GM12878 (cell line): Measurements from ENCODE around the gene ACTG1. TPM values are rescaled to one million over a fixed set of nuclear protein-coding genes. Genes with fewer than 3 reads are reported as not detected.

Experiments
- ATAC-seq: fragments of 200-7000 bp; cut with Tn5 transposase; 3 replicates; pipeline ENCODE4 v1.9.1; 2020; ENCODE audit warnings: mild to moderate bottlenecking, moderate library complexity
- BruUV-seq: library from RNA; stranded (reverse); fragments of 400-500 nt; replicated peaks from 2 replicates; lab custom pipeline; 2021; lab: Mats Ljungman, UMichigan
- CTCF ChIA-PET: fragments of 300-600 bp; sonication (Branson Sonifier 250); formaldehyde crosslinking; extraction: SDS; loops from one replicate; lab custom pipeline; 2021; ENCODE audit warnings: inconsistent platforms; lab: Yijun Ruan, JAX
- POLR2A ChIA-PET: fragments of 350-600 bp; formaldehyde crosslinking; extraction: SDS; loops from one replicate; lab custom pipeline; 2021; ENCODE audit warnings: inconsistent platforms; lab: Charles Lee
- RAD21 ChIA-PET: fragments of 300-600 bp; sonication (Branson Sonifier 250); formaldehyde crosslinking; loops from one replicate; lab custom pipeline; 2023; ENCODE audit warnings: antibody characterized with exemption; ENCODE audit not compliant: unreplicated experiment; lab: Charles Lee
- SMC1A ChIA-PET: fragments of 300-600 bp; sonication (Branson Sonifier 250); formaldehyde crosslinking; loops from one replicate; lab custom pipeline; 2023; ENCODE audit not compliant: unreplicated experiment, uncharacterized antibody; lab: Charles Lee
- DNase-seq: peaks from one replicate; pipeline ENCODE4 v3.0.0-alpha.2; 2011; ENCODE audit warnings: low read depth, low spot score
- FAIRE-seq: peaks from 3 replicates; lab custom pipeline; 2011; peaks lifted over from hg19 to GRCh38; lab: Jason Lieb, UNC
- H2AFZ ChIP-seq: 2 replicates; pipeline ENCODE4 v1.6.0; 2011; ENCODE audit warnings: low read depth, low read length, control low read depth; ENCODE audit not compliant: control insufficient read depth
- H3K27ac ChIP-seq: 2 replicates; pipeline ENCODE4 v1.5.1; 2011; ENCODE audit warnings: control low read depth; ENCODE audit not compliant: control insufficient read depth, insufficient read depth
- H3K27me3 ChIP-seq, 2 experiments: replicated peaks in 1 of 2; 2 replicates each; pipeline versions ENCODE4 v1.6.0 to v1.6.1; 2011; ENCODE audit warnings: low read length in 1 of 2; ENCODE audit not compliant: control insufficient read depth in 2 of 2, insufficient read depth in 2 of 2
- H3K36me3 ChIP-seq, 2 experiments: 2 replicates each; pipeline ENCODE4 v1.5.1; 2011; ENCODE audit warnings: low read length in 1 of 2; ENCODE audit not compliant: control insufficient read depth in 2 of 2, insufficient read depth in 2 of 2
- H3K4me1 ChIP-seq: 2 replicates; pipeline ENCODE4 v1.6.1; 2011; ENCODE audit warnings: mild to moderate bottlenecking, low read length, moderate library complexity, mixed read lengths; ENCODE audit not compliant: control insufficient read depth, insufficient read depth
- H3K4me2 ChIP-seq: 2 replicates; pipeline ENCODE4 v1.6.0; 2011; ENCODE audit warnings: control low read depth; ENCODE audit not compliant: control insufficient read depth, insufficient read depth
- H3K4me3 ChIP-seq: fragments of 200-600 bp; sonication (generic); 2 replicates; pipeline ENCODE4 v1.5.1; 2016
- H3K79me2 ChIP-seq: 2 replicates; pipeline ENCODE4 v1.6.0; 2011; ENCODE audit warnings: low read length; ENCODE audit not compliant: control insufficient read depth, insufficient read depth
- H3K9ac ChIP-seq: 2 replicates; pipeline ENCODE4 v1.8.0; 2011; ENCODE audit warnings: low read length, control low read depth, mixed read lengths; ENCODE audit not compliant: control insufficient read depth, insufficient read depth
- H3K9me3 ChIP-seq: replicated peaks from 3 replicates; pipeline ENCODE4 v1.5.1; 2011; ENCODE audit warnings: mild to moderate bottlenecking, low read length; ENCODE audit not compliant: control insufficient read depth, insufficient read depth
- H4K20me1 ChIP-seq: 2 replicates; pipeline ENCODE4 v1.6.0; 2011; ENCODE audit not compliant: control insufficient read depth, insufficient read depth
- POLR2AphosphoS5 ChIP-seq: IDR thresholded peaks from 2 replicates; pipeline ENCODE4 v1.6.1; 2011; ENCODE audit warnings: mild to moderate bottlenecking, low read length, inconsistent platforms
- SRF ChIP-seq, 2 experiments: IDR thresholded peaks; 2 replicates each; pipeline ENCODE4 v1.6.1; 2011; ENCODE audit warnings: low read depth in 2 of 2, low read length in 2 of 2, mild to moderate bottlenecking in 1 of 2, moderate library complexity in 1 of 2
- WGBS: methylation state at CpG from one replicate; pipeline ENCODE4 v1.1.6; 2016; ENCODE audit warnings: low lambda C conversion rate; ENCODE audit not compliant: insufficient replicate concordance, insufficient coverage; ENCODE audit errors: missing lambda C conversion rate; 5-methylcytosine and 5-hydroxymethylcytosine counted together
- in situ Hi-C: fragments of 300-500 bp; cut with MboI; formaldehyde crosslinking; loops from 9 replicates; pipeline ENCODE4 v1.14.3; 2018; ENCODE audit warnings: mixed read lengths
- intact Hi-C: fragments of 100-400 bp; cut with micrococcal nuclease; formaldehyde crosslinking; loops from one replicate; pipeline ENCODE4 v1.14.2; 2022; ENCODE audit not compliant: unreplicated experiment
- polyA plus RNA-seq, 11 experiments: library from polyadenylated mRNA; depleted of rRNA in 4 of 11; unstranded in 6 of 11; stranded (reverse) in 5 of 11; fragments of >200 nt; fragmentation: Nextera tagmentation in 4 of 11; fragmentation: Illumina TruSeq in 1 of 11; extraction: Ambion mirVana in 4 of 11; extraction: Trizol in 1 of 11; gene quantifications; 1 replicate in 1 of 11; 2 replicates in 10 of 11; pipeline versions ENCODE4 v1.2.1 to v1.2.3, GENCODE V29; 2011 to 2016; ENCODE audit warnings: inconsistent platforms in 2 of 11, missing spikeins in 2 of 11, low read depth in 1 of 11
- total RNA-seq, 4 experiments: library from RNA; depleted of rRNA in 3 of 4; stranded (reverse); fragments of >200 nt in 3 of 4; fragmentation: Illumina TruSeq in 1 of 4; extraction: Trizol in 1 of 4; gene quantifications; 2 replicates each; pipeline versions ENCODE4 v1.2.1 to v1.2.3, GENCODE V29; 2013 to 2021

Gene ACTG1
- total and polyA plus RNA-seq, 10 of the 15 experiments (the other 5 are each of a cell fraction or from before 2014, with no cell fraction given), result 810 to 6,105 (median 3,650) TPM

DNA sequence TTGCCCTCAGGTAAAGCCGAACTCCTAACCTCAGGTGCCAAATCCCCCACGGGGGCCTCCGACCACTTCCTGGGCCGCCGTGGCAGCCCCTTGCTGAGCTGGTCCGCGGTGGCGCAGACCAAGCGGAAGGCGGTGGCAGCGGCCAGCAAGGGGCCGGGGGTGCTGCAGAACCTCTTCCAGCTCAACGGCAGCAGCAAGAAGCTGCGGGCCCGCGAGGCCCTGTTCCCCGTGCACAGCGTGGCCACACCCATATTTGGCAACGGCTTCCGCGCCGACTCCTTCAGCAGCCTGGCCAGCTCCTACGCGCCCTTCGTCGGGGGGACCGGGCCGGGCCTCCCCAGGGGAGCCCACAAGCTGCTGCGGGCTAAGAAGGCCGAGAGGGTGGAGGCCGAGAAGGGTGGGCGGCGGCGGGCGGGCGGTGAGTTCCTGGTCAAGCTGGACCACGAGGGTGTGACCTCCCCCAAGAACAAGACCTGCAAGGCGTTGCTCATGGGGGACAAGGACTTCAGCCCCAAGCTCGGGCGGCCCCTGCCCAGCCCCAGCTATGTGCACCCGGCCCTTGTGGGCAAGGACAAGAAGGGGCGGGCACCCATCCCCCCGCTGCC, 51.6 kb downstream of the ACTG1 start:
- no peak overlapping the region for H3K4me3 ChIP-seq
- peak in 1 of 2 experiments; percentile 45; a peak in 1 of 4 replicates for TF ChIP-seq SRF (IDR thresholded peaks at IDR 0.05; ENCODE audit: low read depth in 2 of 2, low read length in 2 of 2)
- TF ChIP-seq POLR2AphosphoS5, result no peak
- in situ Hi-C loops, result no loop called here
- RAD21 ChIA-PET, result no interaction called here
- CTCF ChIA-PET, result no interaction called here
- H3K4me1 ChIP-seq, result no peaks in the 10 kb centered on the region
- no peak for ATAC-seq
- FAIRE-seq, result no peak
- POLR2A ChIA-PET, result no interaction called here
- DNase-seq, result no peak
- H3K27me3 ChIP-seq, result no peaks in the 10 kb centered on the region
- BruUV-seq, result no TSS peak
- H3K79me2 ChIP-seq, result no peaks in the 10 kb centered on the region
- H4K20me1 ChIP-seq, result no peaks in the 10 kb centered on the region
- no peak overlapping the region for H3K27ac ChIP-seq
- no peak overlapping the region for H3K4me2 ChIP-seq
- no peaks in the 10 kb centered on the region for H3K9me3 ChIP-seq
- WGBS, result 69% methylated on average over 39 of the region's 43 CpGs
- H2AFZ ChIP-seq, result no peak overlapping the region
- intact Hi-C loops, result no loop called here
- no peaks in the 10 kb centered on the region for H3K36me3 ChIP-seq
- H3K9ac ChIP-seq, result no peak overlapping the region
- SMC1A ChIA-PET, result no interaction called here

Other genes with a start within 250 kb of the ACTG1 start
Only the 7 nearest of the 13 such genes appear.
- under 0.01 TPM in 1 of 2 replicates, not detected in the other for gene BAHCC1, start 117.3 kb downstream of the ACTG1 start, total RNA-seq (2014; rRNA removed)
- gene BAHCC1, start 117.3 kb downstream of the ACTG1 start, total RNA-seq (2014; rRNA removed; fragmentation: Illumina TruSeq; extraction: Trizol), result not detected in 2 replicates
- gene BAHCC1, start 117.3 kb downstream of the ACTG1 start, total RNA-seq (2021), result 0.10 and 0.45 TPM in 2 replicates
- 0.12 TPM in 1 of 2 replicates, not detected in the other for gene BAHCC1, start 117.3 kb downstream of the ACTG1 start, polyA plus RNA-seq (2011; rRNA removed)
- gene BAHCC1, start 117.3 kb downstream of the ACTG1 start, polyA plus RNA-seq (2014; fragmentation: Illumina TruSeq; extraction: Trizol), result not detected in 2 replicates
- gene BAHCC1, start 117.3 kb downstream of the ACTG1 start, polyA plus RNA-seq (2014; fragmentation: Nextera tagmentation; extraction: Ambion mirVana), result not detected
- 0.03 TPM in 2 replicates for gene BAHCC1, start 117.3 kb downstream of the ACTG1 start, polyA plus RNA-seq (2014; rRNA removed)
- under 1 TPM in 1 of 2 experiments, not detected in 1; 0.14 TPM for gene BAHCC1, start 117.3 kb downstream of the ACTG1 start, polyA plus RNA-seq (2016; fragmentation: Nextera tagmentation; extraction: Ambion mirVana)
- 1.2 and 1.8 TPM in 2 replicates for gene FSCN2, start 15.6 kb upstream of the ACTG1 start, total RNA-seq (2014; rRNA removed)
- gene FSCN2, start 15.6 kb upstream of the ACTG1 start, total RNA-seq (2014; rRNA removed; fragmentation: Illumina TruSeq; extraction: Trizol), result 0.14 and 0.58 TPM in 2 replicates
- 2.1 and 2.7 TPM in 2 replicates for gene FSCN2, start 15.6 kb upstream of the ACTG1 start, total RNA-seq (2021)
- 0.29 and 0.65 TPM in 2 replicates for gene FSCN2, start 15.6 kb upstream of the ACTG1 start, polyA plus RNA-seq (2011; rRNA removed)
- gene FSCN2, start 15.6 kb upstream of the ACTG1 start, polyA plus RNA-seq (2014; fragmentation: Illumina TruSeq; extraction: Trizol), result 0.19 and 0.24 TPM in 2 replicates
- not detected for gene FSCN2, start 15.6 kb upstream of the ACTG1 start, polyA plus RNA-seq (2014; fragmentation: Nextera tagmentation; extraction: Ambion mirVana)
- gene FSCN2, start 15.6 kb upstream of the ACTG1 start, polyA plus RNA-seq (2014; rRNA removed), result 1.9 and 2.0 TPM in 2 replicates
- under 1 TPM in 1 of 2 experiments, not detected in 1; 0.12 TPM for gene FSCN2, start 15.6 kb upstream of the ACTG1 start, polyA plus RNA-seq (2016; fragmentation: Nextera tagmentation; extraction: Ambion mirVana)
- 25.1 and 25.8 TPM in 2 replicates for gene FAAP100, start 39.6 kb upstream of the ACTG1 start, total RNA-seq (2014; rRNA removed)
- gene FAAP100, start 39.6 kb upstream of the ACTG1 start, total RNA-seq (2014; rRNA removed; fragmentation: Illumina TruSeq; extraction: Trizol), result 8.1 and 12.2 TPM in 2 replicates
- 39.6 and 46.2 TPM in 2 replicates for gene FAAP100, start 39.6 kb upstream of the ACTG1 start, total RNA-seq (2021)
- 3.4 and 8.1 TPM in 2 replicates for gene FAAP100, start 39.6 kb upstream of the ACTG1 start, polyA plus RNA-seq (2011; rRNA removed)
- 1.4 and 5.2 TPM in 2 replicates for gene FAAP100, start 39.6 kb upstream of the ACTG1 start, polyA plus RNA-seq (2014; fragmentation: Illumina TruSeq; extraction: Trizol)
- gene FAAP100, start 39.6 kb upstream of the ACTG1 start, polyA plus RNA-seq (2014; fragmentation: Nextera tagmentation; extraction: Ambion mirVana), result under 1 TPM; 0.11 to 0.49 TPM
- 34.4 and 39.8 TPM in 2 replicates for gene FAAP100, start 39.6 kb upstream of the ACTG1 start, polyA plus RNA-seq (2014; rRNA removed)
- gene FAAP100, start 39.6 kb upstream of the ACTG1 start, polyA plus RNA-seq (2016; fragmentation: Nextera tagmentation; extraction: Ambion mirVana), result 10 to 100 TPM; 22.0 to 26.8 TPM
- 50.6 and 54.9 TPM in 2 replicates for gene NPLOC4, start 124.3 kb upstream of the ACTG1 start, total RNA-seq (2014; rRNA removed)
- gene NPLOC4, start 124.3 kb upstream of the ACTG1 start, total RNA-seq (2014; rRNA removed; fragmentation: Illumina TruSeq; extraction: Trizol), result 33.4 and 37.0 TPM in 2 replicates
- gene NPLOC4, start 124.3 kb upstream of the ACTG1 start, total RNA-seq (2021), result 83.7 and 87.9 TPM in 2 replicates
- gene NPLOC4, start 124.3 kb upstream of the ACTG1 start, polyA plus RNA-seq (2011; rRNA removed), result 35.8 and 62.1 TPM in 2 replicates
- 44.2 and 48.8 TPM in 2 replicates for gene NPLOC4, start 124.3 kb upstream of the ACTG1 start, polyA plus RNA-seq (2014; fragmentation: Illumina TruSeq; extraction: Trizol)
- gene NPLOC4, start 124.3 kb upstream of the ACTG1 start, polyA plus RNA-seq (2014; fragmentation: Nextera tagmentation; extraction: Ambion mirVana), result 1 to 10 TPM; 1.5 to 2.5 TPM
- gene NPLOC4, start 124.3 kb upstream of the ACTG1 start, polyA plus RNA-seq (2014; rRNA removed), result 58.9 and 73.4 TPM in 2 replicates
- gene NPLOC4, start 124.3 kb upstream of the ACTG1 start, polyA plus RNA-seq (2016; fragmentation: Nextera tagmentation; extraction: Ambion mirVana), result 10 to 100 TPM; 34.9 to 47.3 TPM
- gene TSPAN10, start 124.4 kb upstream of the ACTG1 start, total RNA-seq (2014; rRNA removed), result 0.38 and 0.40 TPM in 2 replicates
- gene TSPAN10, start 124.4 kb upstream of the ACTG1 start, total RNA-seq (2014; rRNA removed; fragmentation: Illumina TruSeq; extraction: Trizol), result 0.13 and 0.18 TPM in 2 replicates
- gene TSPAN10, start 124.4 kb upstream of the ACTG1 start, total RNA-seq (2021), result 0.41 and 0.56 TPM in 2 replicates
- 0.53 and 0.58 TPM in 2 replicates for gene TSPAN10, start 124.4 kb upstream of the ACTG1 start, polyA plus RNA-seq (2011; rRNA removed)
- 0.16 and 0.36 TPM in 2 replicates for gene TSPAN10, start 124.4 kb upstream of the ACTG1 start, polyA plus RNA-seq (2014; fragmentation: Illumina TruSeq; extraction: Trizol)
- gene TSPAN10, start 124.4 kb upstream of the ACTG1 start, polyA plus RNA-seq (2014; fragmentation: Nextera tagmentation; extraction: Ambion mirVana), result under 1 TPM; 0.33 to 0.45 TPM
- 0.61 and 0.72 TPM in 2 replicates for gene TSPAN10, start 124.4 kb upstream of the ACTG1 start, polyA plus RNA-seq (2014; rRNA removed)
- gene TSPAN10, start 124.4 kb upstream of the ACTG1 start, polyA plus RNA-seq (2016; fragmentation: Nextera tagmentation; extraction: Ambion mirVana), result under 1 TPM; 0.60 to 0.82 TPM
- 7.8 and 12.1 TPM in 2 replicates for gene PDE6G, start 143.7 kb upstream of the ACTG1 start, total RNA-seq (2014; rRNA removed)
- gene PDE6G, start 143.7 kb upstream of the ACTG1 start, total RNA-seq (2014; rRNA removed; fragmentation: Illumina TruSeq; extraction: Trizol), result 1.5 and 3.5 TPM in 2 replicates
- gene PDE6G, start 143.7 kb upstream of the ACTG1 start, total RNA-seq (2021), result 6.0 and 8.3 TPM in 2 replicates
- 0.37 and 1.8 TPM in 2 replicates for gene PDE6G, start 143.7 kb upstream of the ACTG1 start, polyA plus RNA-seq (2011; rRNA removed)
- 7.0 and 8.0 TPM in 2 replicates for gene PDE6G, start 143.7 kb upstream of the ACTG1 start, polyA plus RNA-seq (2014; fragmentation: Illumina TruSeq; extraction: Trizol)
- under 1 TPM; 0.55 to 0.82 TPM for gene PDE6G, start 143.7 kb upstream of the ACTG1 start, polyA plus RNA-seq (2014; fragmentation: Nextera tagmentation; extraction: Ambion mirVana)
- gene PDE6G, start 143.7 kb upstream of the ACTG1 start, polyA plus RNA-seq (2014; rRNA removed), result 10.4 and 11.1 TPM in 2 replicates
- gene PDE6G, start 143.7 kb upstream of the ACTG1 start, polyA plus RNA-seq (2016; fragmentation: Nextera tagmentation; extraction: Ambion mirVana), result 1 to 10 TPM; 3.3 to 5.0 TPM
- gene OXLD1, start 153.8 kb upstream of the ACTG1 start, total RNA-seq (2014; rRNA removed), result 74.8 and 77.7 TPM in 2 replicates
- 14.4 and 18.4 TPM in 2 replicates for gene OXLD1, start 153.8 kb upstream of the ACTG1 start, total RNA-seq (2014; rRNA removed; fragmentation: Illumina TruSeq; extraction: Trizol)
- 61.2 and 70.8 TPM in 2 replicates for gene OXLD1, start 153.8 kb upstream of the ACTG1 start, total RNA-seq (2021)
- gene OXLD1, start 153.8 kb upstream of the ACTG1 start, polyA plus RNA-seq (2011; rRNA removed), result 6.2 and 13.5 TPM in 2 replicates
- 3.4 and 10.2 TPM in 2 replicates for gene OXLD1, start 153.8 kb upstream of the ACTG1 start, polyA plus RNA-seq (2014; fragmentation: Illumina TruSeq; extraction: Trizol)
- 1 to 10 TPM; 4.6 to 9.3 TPM for gene OXLD1, start 153.8 kb upstream of the ACTG1 start, polyA plus RNA-seq (2014; fragmentation: Nextera tagmentation; extraction: Ambion mirVana)
- 83.2 and 84.8 TPM in 2 replicates for gene OXLD1, start 153.8 kb upstream of the ACTG1 start, polyA plus RNA-seq (2014; rRNA removed)
- gene OXLD1, start 153.8 kb upstream of the ACTG1 start, polyA plus RNA-seq (2016; fragmentation: Nextera tagmentation; extraction: Ambion mirVana), result 10 to 100 TPM; 74.3 to 89.5 TPM